Suprapubic skin (tissue), 3 donors: ENCODE measurements around the gene DNAJC5.

Experiments
- CTCF ChIP-seq, 2 donors: fragments of 200-600 bp in 1 of 2; fragments of 450-650 bp in 1 of 2; sonication (generic) in 1 of 2; IDR thresholded peaks; one replicate each; pipeline ENCODE4 v1.5.1; 2016 to 2019; ENCODE audit warnings: antibody characterized with exemption in 2 of 2, mild to moderate bottlenecking in 1 of 2, moderate library complexity in 1 of 2
- POLR2AphosphoS5 ChIP-seq, 3 donors: sonication (generic); formaldehyde crosslinking; IDR thresholded peaks; one replicate each; pipeline ENCODE4 v1.6.1; 2017; ENCODE audit warnings: antibody characterized with exemption in 3 of 3

DNA sequence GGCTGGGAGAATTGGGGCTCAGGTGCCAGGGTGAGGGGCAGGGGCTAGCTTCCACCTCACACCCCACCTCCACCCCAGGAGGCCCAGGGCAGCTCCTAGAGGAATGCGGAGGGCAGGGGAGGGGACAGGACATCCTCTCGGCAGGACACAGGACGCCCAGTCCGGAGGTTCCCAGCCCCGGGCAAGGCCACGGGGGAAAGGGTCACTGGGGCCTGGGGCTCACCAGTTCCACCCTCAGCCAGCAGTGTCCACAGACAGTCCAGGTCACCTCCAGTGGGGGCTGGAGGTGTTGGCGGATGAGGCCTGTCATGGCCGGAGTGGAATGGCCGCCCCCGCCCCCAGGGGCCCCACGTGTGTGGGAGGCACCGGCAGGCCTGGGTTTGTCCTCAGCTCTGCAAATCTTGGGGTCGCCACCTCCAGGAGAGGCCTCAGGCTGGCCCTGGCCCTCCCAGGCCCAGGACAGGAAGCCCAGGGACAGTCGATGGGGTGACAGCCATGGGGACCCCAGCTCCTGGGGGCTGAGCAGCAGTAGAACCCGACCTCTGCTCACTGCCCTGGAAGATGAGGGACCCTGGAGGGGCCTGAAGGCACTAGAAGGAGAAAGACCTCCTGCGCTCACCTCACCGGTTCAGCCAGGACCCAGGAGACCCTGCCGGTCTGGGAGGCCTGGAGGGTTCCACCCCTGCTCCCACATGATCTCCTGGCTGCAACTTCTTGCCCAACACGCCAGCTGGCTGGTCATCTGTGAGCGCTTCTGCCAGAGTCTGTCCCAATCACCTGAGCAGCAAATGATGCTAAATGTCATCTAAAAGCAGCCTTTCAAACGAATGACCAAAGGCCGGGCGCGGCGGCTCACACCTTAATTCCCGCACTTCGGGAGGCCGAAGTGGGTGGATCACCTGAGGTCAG, 46.7 kb upstream of the DNAJC5 start:
- TF ChIP-seq POLR2AphosphoS5 (IDR thresholded peaks at IDR 0.05) (no peak), CTCF (IDR thresholded peaks at IDR 0.05) (no peak)
